ENCODE results near the gene ERH. TPM values are rescaled to one million over a fixed set of nuclear protein-coding genes. Genes with fewer than 3 reads are reported as not detected.
A peak's percentile ranks its signal among the peaks of the same experiment; 100 is the strongest.

The ERH gene
- total and polyA plus RNA-seq, 10 of the 15 experiments (the other 5 are each of a cell fraction or from before 2014, with no cell fraction given) = 255 to 852 (median 382) TPM

DNA sequence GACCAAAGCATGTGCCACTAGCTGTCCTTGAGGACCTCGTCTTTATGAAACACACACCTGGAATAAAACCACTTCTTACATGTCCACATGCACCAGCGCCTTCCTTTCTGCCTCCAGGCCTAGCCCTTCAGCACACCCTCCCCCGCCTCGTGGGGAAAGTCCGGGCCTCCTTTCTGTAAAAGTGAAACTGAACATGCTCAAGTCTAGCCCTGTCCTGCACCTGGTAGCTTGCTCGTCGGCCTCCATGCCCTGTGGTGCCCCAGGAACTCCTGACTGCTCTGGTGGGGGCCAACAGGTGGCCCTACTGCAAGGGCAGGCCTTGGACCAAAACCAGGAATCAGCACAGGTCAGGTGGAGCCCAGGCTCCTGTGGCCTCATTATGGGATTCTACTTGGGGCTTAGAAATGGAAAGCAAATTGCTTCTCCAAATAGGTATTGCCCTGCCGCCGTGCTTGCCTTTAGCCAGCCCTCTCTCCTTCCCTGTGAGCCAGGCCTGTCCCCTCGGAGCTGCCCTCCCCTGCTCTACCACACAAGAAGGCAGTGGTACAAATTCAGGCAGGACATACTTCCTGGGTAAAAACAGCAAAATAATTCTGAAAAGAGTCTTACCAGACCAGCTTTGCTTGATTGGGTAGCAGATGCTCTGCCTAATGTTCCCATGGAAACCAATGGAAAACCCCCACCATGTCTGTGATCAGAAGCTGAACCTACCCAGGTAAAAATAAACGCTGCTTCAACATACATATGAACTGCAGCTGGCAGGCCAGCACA is 43.5 kb downstream of the ERH start (continued):
- TF ChIP-seq, protein P1, sequence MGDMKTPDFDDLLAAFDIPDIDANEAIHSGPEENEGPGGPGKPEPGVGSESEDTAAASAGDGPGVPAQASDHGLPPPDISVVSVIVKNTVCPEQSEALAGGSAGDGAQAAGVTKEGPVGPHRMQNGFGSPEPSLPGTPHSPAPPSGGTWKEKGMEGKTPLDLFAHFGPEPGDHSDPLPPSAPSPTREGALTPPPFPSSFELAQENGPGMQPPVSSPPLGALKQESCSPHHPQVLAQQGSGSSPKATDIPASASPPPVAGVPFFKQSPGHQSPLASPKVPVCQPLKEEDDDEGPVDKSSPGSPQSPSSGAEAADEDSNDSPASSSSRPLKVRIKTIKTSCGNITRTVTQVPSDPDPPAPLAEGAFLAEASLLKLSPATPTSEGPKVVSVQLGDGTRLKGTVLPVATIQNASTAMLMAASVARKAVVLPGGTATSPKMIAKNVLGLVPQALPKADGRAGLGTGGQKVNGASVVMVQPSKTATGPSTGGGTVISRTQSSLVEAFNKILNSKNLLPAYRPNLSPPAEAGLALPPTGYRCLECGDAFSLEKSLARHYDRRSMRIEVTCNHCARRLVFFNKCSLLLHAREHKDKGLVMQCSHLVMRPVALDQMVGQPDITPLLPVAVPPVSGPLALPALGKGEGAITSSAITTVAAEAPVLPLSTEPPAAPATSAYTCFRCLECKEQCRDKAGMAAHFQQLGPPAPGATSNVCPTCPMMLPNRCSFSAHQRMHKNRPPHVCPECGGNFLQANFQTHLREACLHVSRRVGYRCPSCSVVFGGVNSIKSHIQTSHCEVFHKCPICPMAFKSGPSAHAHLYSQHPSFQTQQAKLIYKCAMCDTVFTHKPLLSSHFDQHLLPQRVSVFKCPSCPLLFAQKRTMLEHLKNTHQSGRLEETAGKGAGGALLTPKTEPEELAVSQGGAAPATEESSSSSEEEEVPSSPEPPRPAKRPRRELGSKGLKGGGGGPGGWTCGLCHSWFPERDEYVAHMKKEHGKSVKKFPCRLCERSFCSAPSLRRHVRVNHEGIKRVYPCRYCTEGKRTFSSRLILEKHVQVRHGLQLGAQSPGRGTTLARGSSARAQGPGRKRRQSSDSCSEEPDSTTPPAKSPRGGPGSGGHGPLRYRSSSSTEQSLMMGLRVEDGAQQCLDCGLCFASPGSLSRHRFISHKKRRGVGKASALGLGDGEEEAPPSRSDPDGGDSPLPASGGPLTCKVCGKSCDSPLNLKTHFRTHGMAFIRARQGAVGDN (IDR thresholded peaks at IDR 0.05) = peak; percentile 99
- TF ChIP-seq JUNB (IDR thresholded peaks at IDR 0.05) (peak; percentile 35; the same call in 1 of the 2 replicates), TARDBP (IDR thresholded peaks at IDR 0.05; ENCODE audit: borderline replicate concordance) (no peak), NFXL1 (IDR thresholded peaks at IDR 0.05; ENCODE audit: borderline replicate concordance) (no peak), KDM1A (IDR thresholded peaks at IDR 0.05; ENCODE audit: borderline replicate concordance) (no peak), EED (IDR thresholded peaks at IDR 0.05; ENCODE audit: low read depth) (peak; percentile 71), SMAD5 (IDR thresholded peaks at IDR 0.05; ENCODE audit: low read depth) (peak; percentile 53), TAF1 (IDR thresholded peaks at IDR 0.05; ENCODE audit: borderline replicate concordance, low read depth, low read length) (peak; percentile 60; the same call in 1 of the 2 replicates), SRF (IDR thresholded peaks at IDR 0.05; ENCODE audit: low read depth in 2 of 2, low read length in 2 of 2) (no peak), NR2C1 (IDR thresholded peaks at IDR 0.05) (no peak), BCL11A (IDR thresholded peaks at IDR 0.05; ENCODE audit: low read depth, low read length) (peak; percentile 63), HDAC2 (IDR thresholded peaks at IDR 0.05) (no peak), FOXM1 (IDR thresholded peaks at IDR 0.05; ENCODE audit: low read depth, low read length) (no peak; the same call in 1 of the 2 replicates), MXI1 (IDR thresholded peaks at IDR 0.05; ENCODE audit: low read depth, low read length) (peak; percentile 82), RAD51 (IDR thresholded peaks at IDR 0.05) (no peak)
- TF ChIP-seq, protein P2, sequence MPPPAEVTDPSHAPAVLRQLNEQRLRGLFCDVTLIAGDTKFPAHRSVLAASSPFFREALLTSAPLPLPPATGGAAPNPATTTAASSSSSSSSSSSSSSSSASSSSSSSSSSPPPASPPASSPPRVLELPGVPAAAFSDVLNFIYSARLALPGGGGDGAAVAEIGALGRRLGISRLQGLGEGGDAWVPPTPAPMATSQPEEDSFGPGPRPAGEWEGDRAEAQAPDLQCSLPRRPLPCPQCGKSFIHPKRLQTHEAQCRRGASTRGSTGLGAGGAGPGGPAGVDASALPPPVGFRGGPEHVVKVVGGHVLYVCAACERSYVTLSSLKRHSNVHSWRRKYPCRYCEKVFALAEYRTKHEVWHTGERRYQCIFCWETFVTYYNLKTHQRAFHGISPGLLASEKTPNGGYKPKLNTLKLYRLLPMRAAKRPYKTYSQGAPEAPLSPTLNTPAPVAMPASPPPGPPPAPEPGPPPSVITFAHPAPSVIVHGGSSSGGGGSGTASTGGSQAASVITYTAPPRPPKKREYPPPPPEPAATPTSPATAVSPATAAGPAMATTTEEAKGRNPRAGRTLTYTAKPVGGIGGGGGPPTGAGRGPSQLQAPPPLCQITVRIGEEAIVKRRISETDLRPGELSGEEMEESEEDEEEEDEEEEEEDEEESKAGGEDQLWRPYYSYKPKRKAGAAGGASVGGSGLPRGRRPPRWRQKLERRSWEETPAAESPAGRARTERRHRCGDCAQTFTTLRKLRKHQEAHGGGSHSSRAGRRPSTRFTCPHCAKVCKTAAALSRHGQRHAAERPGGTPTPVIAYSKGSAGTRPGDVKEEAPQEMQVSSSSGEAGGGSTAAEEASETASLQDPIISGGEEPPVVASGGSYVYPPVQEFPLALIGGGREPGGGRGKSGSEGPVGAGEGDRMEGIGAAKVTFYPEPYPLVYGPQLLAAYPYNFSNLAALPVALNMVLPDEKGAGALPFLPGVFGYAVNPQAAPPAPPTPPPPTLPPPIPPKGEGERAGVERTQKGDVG (CRISPR knock-in tag; IDR thresholded peaks at IDR 0.05) = no peak
- TF ChIP-seq, protein P3, sequence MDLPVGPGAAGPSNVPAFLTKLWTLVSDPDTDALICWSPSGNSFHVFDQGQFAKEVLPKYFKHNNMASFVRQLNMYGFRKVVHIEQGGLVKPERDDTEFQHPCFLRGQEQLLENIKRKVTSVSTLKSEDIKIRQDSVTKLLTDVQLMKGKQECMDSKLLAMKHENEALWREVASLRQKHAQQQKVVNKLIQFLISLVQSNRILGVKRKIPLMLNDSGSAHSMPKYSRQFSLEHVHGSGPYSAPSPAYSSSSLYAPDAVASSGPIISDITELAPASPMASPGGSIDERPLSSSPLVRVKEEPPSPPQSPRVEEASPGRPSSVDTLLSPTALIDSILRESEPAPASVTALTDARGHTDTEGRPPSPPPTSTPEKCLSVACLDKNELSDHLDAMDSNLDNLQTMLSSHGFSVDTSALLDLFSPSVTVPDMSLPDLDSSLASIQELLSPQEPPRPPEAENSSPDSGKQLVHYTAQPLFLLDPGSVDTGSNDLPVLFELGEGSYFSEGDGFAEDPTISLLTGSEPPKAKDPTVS (IDR thresholded peaks at IDR 0.05; ENCODE audit: low read depth, low read length) = no peak
- TF ChIP-seq, protein P4, sequence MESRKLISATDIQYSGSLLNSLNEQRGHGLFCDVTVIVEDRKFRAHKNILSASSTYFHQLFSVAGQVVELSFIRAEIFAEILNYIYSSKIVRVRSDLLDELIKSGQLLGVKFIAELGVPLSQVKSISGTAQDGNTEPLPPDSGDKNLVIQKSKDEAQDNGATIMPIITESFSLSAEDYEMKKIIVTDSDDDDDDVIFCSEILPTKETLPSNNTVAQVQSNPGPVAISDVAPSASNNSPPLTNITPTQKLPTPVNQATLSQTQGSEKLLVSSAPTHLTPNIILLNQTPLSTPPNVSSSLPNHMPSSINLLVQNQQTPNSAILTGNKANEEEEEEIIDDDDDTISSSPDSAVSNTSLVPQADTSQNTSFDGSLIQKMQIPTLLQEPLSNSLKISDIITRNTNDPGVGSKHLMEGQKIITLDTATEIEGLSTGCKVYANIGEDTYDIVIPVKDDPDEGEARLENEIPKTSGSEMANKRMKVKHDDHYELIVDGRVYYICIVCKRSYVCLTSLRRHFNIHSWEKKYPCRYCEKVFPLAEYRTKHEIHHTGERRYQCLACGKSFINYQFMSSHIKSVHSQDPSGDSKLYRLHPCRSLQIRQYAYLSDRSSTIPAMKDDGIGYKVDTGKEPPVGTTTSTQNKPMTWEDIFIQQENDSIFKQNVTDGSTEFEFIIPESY (IDR thresholded peaks at IDR 0.05) = no peak
